ENCODE measurements around the gene HELZ2. TPM values are rescaled to one million over a fixed set of nuclear protein-coding genes. Genes with fewer than 3 reads are reported as not detected.
"Not testable (repeated sequence)": the region's sequence is repeated elsewhere in the genome, so short reads cannot be mapped to it uniquely, and the experiment has no call there.

The HELZ2 gene
- total RNA-seq, 3 donors from 2014 or later = 35.4 to 49.3 (median 36.2) TPM

GRCh38 chr20:63572788-63573646 lies 1.0 kb downstream of the HELZ2 start:
- DNase-seq (peak in 1 of 3 donors; percentile 32), ATAC-seq (peak; percentile 2)
- Histone ChIP-seq H3K4me1 (ENCODE audit: low read depth) (peaks cover 23% of the 10 kb centered on the region), H3K4me3 (no peak overlapping the region), H3K9me3 (no peaks in the 10 kb centered on the region), H3K36me3 (ENCODE audit: low read depth) (no peaks in the 10 kb centered on the region)
- intact Hi-C loops (cut with DNase I, micrococcal nuclease) = no loop called here
- no peak for TF ChIP-seq CTCF (IDR thresholded peaks at IDR 0.05)

- peaks cover 24% of the 10 kb centered on the region for H3K4me1 ChIP-seq (ENCODE audit: low read depth)
- TF ChIP-seq CTCF (IDR thresholded peaks at IDR 0.05) = no peak
- no peak for DNase-seq
- H3K4me3 ChIP-seq = no peak overlapping the region
- intact Hi-C loops (cut with DNase I, micrococcal nuclease) = no loop called here
- H3K9me3 ChIP-seq = no peaks in the 10 kb centered on the region
- H3K36me3 ChIP-seq (ENCODE audit: low read depth) = no peaks in the 10 kb centered on the region
- no peak for ATAC-seq
Observed at GRCh38 chr20:63572071-63572787, 1.8 kb downstream of the HELZ2 start.

GRCh38 chr20:63571087-63571478 lies 3.0 kb downstream of the HELZ2 start:
- ATAC-seq; H3K4me3 ChIP-seq; H3K9me3 ChIP-seq; DNase-seq; H3K36me3 ChIP-seq (ENCODE audit: low read depth); intact Hi-C loops (cut with DNase I, micrococcal nuclease): not testable (repeated sequence)
- peaks cover 24% of the 10 kb centered on the region for H3K4me1 ChIP-seq (ENCODE audit: low read depth)

DNA sequence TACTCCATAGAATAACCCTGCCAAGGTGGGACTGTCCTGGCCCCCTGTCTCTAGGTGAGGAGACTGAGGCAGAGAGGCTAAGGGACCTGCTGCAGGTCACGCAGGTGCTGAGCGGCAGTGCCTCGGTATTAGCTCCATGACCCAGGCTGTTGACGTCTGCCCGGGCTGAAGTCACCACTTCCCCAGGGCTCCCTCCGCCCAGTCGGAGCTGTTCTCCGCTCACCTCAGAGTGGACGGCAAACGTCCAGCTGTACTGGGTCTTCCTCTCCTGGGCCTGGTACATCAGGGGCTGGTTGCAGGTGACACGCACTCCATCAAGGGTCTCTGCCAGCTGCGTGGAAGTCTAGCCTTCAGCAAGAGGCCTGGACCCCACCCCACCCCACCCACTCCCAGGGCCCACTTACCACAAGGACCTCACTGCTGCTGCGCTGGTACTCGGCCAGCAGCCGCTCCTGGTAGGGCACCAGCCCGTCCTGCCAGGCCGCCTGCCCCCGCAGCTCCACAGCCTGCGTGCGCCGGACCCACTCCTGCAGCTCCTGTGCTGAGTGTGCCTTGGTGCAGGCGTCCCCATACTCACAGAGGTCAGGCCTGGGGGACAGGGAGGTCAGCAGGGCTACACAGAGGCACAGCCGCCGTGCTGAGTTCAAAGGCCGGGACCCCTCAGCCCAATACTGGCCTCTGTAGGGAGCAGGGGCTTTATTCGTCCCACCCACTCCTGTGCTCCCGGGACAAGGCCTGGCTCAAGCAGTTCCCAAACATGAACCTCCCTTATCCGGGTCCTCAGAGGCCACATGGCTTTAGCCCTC lies 3.6 kb downstream of the HELZ2 start:
- DNase-seq (no peak), ATAC-seq (no peak)
- Histone ChIP-seq H3K4me3 (no peak overlapping the region), H3K36me3 (ENCODE audit: low read depth) (no peaks in the 10 kb centered on the region), H3K4me1 (ENCODE audit: low read depth) (peaks cover 24% of the 10 kb centered on the region), H3K9me3 (no peaks in the 10 kb centered on the region)
- intact Hi-C loops (cut with DNase I, micrococcal nuclease) = no loop called here
- TF ChIP-seq CTCF (IDR thresholded peaks at IDR 0.05) = no peak

GRCh38 chr20:63568986-63569949 lies 4.8 kb downstream of the HELZ2 start:
- TF ChIP-seq CTCF (IDR thresholded peaks at IDR 0.05) = no peak
- no peak for DNase-seq
- ATAC-seq = no peak
- Histone ChIP-seq H3K4me3 (no peak overlapping the region), H3K9me3 (no peaks in the 10 kb centered on the region), H3K4me1 (ENCODE audit: low read depth) (peaks cover 18% of the 10 kb centered on the region), H3K36me3 (ENCODE audit: low read depth) (no peaks in the 10 kb centered on the region)
- intact Hi-C loops (cut with DNase I, micrococcal nuclease) = no loop called here

Data from mucosa of descending colon (tissue), 3 donors.